GM19438 (cell line): ENCODE data around the gene PKD2L1.

Experiments
- ATAC-seq: cut with Tn5 transposase; IDR thresholded peaks from one replicate; pipeline ENCODE4 v1.9.1; 2021; ENCODE audit warnings: low read depth; ENCODE audit not compliant: unreplicated experiment

The PKD2L1 gene

DNA sequence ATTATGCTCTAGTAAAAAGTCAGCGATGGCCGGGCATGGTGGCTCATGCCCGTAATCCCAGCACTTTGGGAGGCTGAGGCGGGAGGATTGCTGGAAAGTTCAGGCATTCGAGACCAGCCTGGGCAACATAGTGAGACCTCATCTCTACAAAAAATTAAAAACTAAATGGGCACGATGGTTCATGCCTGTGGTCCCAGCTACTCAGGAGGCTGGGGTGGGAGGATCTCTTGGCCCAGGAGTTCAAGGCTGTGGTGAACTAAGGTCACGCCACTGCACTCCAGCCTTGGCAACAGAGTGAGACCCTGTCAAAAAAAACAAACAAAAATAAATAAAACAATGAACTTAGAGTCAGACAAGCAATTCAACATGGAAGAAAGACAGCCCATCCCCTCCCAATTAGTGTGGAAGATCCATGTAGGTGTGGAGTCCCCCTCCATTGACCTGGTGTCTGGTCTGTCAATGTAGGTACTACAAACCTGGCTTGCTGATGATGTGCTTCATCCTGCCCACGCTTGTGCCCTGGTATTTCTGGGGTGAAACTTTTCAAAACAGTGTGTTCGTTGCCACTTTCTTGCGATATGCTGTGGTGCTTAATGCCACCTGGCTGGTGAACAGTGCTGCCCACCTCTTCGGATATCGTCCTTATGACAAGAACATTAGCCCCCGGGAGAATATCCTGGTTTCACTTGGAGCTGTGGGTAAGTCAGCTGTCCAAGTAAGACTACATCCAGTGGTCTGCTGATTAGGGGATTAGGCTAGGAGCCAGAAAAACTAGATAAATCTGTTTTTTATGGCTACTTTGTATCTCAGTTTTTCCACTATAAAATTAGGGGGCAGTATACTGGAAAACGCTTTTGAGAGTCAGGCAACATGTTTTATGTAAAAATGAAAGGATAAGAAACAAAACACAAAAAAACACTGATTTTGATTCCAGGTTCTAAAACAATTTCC is 26.3 kb upstream of the PKD2L1 start:
- no peak for ATAC-seq

DNA sequence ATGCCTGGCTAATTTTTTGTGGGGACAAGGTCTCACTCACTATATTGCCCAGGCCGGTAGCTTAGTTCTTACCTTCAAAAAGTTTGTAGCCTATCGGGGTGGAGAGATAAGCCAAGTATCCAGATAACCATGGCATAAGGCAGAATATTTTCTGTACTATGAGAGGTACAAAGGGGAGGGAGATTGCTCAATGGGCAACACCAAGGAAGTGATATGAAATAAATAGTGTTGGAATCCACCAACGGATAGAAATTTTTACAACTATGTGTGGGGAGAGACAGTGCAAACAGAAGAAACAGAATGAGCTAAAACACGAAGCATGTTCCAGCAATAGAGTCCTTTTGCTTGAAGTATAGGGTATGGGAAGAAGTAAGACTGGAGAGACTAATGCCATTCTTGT is 25.1 kb upstream of the PKD2L1 start:
- ATAC-seq = no peak

DNA sequence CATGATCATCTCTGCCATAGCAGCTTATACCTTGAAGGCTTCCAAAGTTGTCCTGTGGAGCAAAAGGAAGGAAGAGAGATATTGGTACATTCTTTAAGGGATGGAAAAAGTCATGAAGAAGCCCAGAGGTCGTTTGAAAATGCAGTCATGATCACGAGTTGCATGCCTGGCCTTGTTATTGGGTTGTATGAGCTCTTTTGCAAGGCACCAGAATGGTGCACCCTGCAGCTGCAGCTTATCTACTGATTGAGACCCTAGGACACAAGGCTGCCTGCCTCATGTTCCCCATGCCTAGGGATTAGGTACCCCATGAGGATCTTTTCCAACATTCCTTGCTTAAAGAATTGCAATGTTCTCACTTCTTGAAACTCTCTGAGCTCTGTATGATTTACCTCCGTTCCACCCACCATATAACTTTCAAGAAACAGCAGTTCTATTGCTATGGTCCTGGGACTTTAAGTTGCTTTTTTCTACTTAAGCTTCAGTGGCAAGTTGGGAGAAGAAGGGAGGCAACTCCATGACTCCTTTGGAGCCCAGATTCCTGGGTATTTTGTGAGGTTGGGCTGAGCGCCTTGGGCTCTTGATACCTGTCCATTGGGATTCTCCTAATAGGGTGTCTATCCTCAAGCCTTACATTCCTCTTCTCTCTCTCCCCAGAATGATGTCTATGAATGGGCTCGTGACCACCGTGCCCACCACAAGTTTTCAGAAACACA is 23.9 kb upstream of the PKD2L1 start:
- no peak for ATAC-seq

DNA sequence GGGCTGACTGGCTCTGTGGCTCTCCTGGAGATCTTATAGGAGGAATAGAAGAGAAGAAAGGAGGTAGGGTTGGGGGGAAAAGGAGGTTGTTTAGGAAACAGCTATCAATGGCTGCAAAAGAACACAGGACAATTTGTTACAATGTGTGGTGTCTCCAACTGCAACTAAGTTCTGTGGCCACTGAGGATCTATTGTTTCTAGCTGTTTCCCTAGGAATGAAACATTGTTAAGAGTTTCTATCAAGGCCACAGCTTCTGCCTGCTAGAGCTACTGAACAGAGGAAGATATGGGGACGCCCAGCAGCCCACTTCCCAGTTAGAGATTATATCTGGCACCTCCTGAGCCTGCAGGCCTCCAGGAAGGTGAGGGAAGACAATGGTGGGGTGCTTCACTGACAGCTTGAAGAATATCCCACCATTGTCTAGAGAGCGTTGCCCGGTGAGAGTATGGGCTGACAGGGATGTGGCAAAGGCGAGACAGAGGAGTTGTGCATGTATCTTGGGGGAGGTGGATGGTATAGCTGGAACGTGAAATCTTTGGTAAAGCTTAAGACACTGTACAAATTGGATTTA is 21.0 kb upstream of the PKD2L1 start:
- ATAC-seq = no peak

DNA sequence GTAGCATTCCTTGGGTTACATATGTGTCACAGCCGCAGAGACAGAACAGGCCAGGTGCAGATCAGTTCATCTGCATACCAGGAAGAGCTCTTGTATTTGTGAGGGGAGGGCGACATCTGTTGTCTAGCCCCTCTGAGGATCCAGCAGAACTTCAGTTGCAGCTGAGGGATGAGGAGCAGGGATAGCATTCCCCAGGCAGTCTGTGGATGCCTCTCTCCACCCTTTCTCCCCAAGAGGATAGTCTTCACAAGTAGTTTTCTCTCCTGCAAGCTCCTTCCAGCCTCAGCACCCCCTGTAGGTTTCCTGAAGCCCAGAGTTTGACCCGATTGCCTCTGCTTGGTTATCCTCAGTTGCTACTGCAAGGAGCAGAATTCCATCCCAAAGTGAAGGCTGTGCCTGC is 19.6 kb upstream of the PKD2L1 start:
- no peak for ATAC-seq

DNA sequence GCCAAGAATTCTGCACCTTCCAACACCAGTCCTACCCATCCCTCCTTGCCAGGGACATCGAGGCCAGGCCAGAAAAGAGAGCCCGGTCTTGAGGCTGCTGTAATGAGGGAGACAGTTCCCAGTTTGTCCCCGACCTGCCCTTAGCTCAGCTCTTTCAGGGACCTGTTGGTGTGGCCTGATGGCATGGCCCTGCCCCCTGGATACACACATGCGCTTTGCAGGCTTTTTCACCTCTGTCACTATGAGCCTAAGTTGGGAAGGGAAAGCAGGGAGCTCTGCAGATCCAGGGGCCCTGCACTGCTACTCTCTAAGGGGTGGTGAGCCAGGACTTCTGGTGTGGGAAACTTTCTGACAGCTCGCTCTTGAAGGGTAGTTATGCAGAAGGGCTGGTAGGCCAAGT is 19.1 kb upstream of the PKD2L1 start:
- no peak for ATAC-seq

DNA sequence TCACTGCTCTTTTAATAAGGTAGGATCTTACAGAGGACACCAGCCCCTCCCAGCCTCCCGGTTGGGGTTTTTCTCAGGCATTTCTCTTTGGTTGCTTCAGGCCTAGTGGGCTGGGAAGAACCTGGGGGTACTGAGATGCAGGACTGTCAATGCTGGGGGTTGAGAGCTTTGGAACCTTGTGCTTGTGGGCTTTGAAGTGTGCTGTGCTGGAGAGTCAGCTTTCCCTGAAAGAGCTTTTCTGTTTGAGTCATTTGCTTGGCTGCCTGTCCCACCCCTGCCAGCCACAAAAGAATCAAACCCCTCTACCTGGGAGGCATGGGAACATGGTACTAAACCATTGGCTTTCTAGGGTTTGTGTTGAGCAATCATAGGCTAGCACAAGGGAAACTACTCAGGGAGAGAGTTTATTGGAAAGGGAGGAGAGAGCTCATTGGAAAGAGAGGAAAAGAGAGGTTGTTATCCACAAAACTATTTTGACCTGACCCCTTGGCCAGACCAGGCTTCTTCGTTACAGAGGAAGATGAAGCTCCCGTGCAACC is 18.4 kb upstream of the PKD2L1 start:
- ATAC-seq = no peak

DNA sequence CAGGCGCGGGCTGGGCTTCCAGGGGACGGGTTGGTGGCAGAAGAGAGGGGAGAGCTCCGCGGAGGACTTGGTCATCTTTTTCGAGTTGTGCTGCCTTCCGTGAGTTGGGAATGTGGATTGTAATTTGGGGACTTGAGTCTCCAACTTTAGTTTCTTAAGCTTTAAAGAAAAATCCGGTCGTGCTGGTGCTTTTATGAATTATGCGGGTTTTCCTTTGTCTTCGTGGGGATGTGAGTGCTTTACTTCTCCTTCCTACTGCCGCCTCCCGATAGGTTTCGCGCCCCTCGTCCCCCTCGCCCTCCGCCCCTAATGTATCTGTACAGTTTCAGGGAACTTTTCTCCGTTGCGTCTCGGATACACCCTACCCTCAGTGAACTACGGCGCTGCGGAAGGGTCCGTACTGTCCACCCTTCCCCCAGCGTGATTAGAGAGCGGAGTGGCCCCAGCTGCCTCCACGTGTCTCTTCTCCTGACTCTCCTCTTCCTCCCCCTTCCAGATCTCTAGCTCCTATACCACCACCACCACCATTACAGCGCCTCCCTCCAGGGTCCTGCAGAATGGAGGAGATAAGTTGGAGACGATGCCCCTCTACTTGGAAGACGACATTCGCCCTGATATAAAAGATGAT is 17.7 kb upstream of the PKD2L1 start:
- no peak for ATAC-seq

DNA sequence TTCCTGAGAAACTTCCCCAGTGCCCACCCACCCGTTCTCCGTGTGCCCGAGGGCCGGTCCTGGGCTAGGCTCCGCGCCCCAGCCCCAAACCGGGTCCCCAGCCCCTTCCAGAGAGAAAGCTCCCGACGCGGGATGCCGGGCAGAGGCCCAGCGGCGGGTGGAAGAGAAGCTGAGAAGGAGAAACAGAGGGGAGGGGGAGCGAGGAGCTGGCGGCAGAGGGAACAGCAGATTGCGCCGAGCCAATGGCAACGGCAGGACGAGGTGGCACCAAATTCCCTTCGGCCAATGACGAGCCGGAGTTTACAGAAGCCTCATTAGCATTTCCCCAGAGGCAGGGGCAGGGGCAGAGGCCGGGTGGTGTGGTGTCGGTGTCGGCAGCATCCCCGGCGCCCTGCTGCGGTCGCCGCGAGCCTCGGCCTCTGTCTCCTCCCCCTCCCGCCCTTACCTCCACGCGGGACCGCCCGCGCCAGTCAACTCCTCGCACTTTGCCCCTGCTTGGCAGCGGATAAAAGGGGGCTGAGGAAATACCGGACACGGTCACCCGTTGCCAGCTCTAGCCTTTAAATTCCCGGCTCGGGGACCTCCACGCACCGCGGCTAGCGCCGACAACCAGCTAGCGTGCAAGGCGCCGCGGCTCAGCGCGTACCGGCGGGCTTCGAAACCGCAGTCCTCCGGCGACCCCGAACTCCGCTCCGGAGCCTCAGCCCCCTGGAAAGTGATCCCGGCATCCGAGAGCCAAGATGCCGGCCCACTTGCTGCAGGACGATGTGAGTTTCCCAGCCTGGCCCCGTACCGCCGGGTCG is 16.9 kb upstream of the PKD2L1 start, which contains the start of gene SCD:
SCD (plus strand) TSS at position 469 of the 803 bp plus-strand sequence; CDS start at position 741, 272 bp downstream.
- ATAC-seq = peak; percentile 88

DNA sequence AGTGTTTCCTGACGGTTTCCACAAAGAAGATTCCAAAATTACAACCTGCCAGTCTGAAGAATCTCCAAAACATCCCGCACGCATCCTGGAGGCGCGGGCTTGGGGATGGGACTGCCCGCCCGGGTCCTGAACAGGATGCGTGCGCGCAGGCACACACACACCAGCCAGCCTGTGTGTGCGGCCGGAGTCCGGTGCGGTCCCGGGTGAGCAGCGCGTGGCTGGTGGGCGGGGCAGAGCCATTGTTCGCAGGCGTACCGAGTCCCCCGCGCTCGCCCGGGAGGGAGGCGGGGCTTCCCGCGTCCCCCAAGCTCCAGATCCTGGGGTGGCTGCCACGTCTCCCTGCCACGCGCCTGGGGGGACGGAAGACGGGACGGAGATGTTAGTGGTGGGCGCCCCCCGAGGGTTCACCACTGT is 16.3 kb upstream of the PKD2L1 start:
- ATAC-seq = peak; percentile 61

DNA sequence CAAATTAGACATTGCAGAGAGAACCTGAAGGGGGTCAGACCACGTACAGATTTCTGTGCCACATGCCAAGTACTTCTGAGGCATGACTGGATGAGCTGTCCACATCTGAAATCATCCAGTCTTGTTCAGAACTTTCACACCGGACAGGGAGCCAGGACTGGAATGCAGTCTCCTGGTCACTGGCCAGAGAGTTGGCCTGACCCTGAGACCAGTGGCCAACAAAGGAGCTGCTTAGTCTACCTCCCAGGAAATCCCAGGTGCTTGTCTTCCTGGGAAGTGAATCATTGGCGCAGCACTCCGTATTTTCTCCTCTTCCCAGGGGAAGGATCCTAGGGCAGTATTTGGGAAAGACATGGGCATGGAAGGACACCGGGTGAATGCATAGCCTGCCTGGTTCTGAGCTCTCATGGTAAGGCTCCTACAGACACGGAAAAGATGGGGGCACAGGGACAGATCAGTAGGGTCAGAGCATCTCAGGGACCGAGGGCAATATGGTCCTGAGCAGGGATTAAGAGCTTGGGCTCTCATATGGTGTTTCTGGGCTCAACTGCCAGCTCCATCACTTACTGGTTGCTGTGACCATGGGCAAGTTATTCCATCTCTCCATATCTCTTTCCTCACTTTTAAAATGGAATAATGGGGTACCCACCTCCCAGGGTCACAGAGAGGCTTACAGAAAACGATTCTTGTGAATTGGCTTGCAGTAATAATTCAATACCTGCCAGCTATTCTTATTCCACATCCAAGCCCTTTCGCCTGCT is 15.7 kb upstream of the PKD2L1 start:
- no peak for ATAC-seq

DNA sequence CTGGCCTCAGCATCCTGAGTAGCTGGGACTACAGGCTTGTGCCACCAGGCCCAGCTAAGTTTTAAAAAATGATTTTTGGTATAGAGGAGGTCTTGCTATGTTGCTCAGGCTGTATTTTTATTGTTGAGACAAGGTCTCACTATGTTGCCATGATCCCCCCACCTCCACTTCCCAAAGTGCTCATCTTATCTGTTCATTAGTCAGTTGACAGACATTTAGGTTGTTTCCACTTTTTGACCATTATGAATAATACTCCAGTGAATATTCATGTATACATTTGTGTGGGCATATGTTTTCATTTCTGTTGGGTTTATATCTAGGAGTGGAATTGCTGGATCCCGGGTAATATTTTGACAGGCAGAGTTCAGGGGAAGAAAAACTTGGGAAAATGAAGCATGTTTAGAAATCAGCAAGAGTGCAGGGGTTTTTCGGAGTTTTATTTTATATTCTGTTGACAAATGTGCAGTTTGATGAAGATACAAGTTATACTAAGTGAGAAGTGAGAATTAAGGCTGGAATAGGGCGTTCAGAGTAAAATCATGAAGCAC is 14.3 kb upstream of the PKD2L1 start:
- no peak for ATAC-seq

DNA sequence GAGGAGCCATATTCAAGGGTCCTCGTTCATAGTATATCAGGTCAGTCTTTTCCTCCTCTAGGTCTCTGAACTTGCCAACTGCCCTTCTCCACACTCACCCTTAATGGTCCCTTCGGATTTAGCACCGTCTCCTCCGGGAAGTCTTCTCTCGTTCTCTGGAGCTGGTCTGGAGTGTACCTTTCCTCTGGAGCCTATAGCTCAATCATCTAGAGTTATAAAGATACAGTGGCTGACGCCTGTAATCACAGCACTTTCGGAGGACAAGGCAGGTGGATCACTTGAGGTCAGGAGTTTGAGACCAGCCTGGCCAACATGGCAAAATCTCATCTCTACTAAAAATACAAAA is 12.6 kb upstream of the PKD2L1 start:
- ATAC-seq = no peak

DNA sequence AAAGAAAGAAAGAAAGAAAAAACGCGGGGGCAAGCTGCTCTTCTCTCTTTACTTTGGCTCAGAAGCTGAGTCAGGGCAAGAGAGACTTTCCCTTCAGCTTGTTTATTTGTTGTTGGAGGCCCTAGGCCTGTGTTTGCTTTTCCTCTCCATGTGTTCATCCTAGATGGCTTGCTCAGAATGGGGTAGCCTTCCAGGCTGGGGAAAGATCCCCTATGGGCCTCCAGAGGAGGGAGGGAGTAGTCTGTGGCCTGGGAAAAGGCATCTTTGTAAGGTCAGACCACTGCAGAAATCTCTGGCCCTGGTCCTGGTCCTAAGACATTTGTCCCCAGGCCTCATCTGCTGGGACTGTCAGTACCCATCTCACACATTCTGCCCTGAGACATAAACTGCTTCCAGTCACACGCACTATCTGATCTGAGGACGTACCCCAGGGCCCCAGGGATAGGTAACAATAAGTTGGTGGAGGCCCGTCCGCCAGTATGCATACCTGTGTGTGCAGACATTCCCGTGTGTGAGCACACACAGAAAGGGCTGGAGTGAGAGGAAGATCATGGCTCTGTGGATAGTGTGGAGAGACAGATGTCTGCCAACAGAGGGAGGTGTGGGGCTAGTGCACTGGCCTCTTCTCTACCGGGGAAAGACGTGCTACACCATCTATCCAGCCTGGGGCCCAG is 12.1 kb upstream of the PKD2L1 start:
- ATAC-seq = no peak

DNA sequence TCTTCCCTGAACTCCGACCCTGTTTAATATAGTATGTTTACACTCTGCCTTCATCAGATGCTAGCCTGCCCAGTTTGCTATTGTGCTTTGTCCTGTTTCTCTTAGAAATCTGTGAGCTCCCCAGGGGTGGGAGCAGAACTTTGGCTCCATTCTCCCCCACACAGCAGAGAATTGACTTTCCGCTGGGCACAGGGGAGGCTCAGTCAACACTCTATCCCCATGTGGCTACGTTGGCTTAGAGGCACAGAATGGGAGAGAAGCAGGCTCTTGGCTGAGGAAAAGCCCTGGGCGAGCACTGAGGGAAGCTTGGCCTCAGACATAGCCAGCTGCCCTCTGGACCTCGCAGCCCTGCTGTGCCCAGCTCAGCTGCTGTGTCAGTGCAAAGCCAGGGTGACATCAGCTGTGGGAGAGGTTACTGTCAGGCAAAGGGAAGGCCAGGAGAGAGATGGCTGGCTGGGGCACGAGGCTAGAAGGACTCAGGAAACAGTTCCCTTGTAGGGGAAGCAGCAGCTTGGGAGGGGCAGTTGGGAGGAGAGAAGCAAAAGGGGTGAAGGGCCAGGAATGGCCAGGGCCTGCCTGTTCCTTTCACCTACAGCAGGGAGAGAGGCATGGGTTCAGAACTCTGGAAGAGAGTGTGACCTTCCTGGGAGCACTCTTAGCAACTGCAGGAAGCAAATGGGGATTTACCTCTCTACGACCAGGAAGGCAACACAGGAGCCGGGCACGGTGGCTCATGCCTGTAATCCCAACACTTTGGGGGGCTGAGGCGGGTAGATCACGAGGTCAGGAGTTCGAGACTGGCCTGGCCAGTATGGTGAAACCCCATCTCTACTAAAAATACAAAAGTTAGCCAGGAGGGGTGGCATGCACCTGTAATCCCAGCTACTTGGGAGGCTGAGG is 11.2 kb upstream of the PKD2L1 start:
- ATAC-seq = no peak

DNA sequence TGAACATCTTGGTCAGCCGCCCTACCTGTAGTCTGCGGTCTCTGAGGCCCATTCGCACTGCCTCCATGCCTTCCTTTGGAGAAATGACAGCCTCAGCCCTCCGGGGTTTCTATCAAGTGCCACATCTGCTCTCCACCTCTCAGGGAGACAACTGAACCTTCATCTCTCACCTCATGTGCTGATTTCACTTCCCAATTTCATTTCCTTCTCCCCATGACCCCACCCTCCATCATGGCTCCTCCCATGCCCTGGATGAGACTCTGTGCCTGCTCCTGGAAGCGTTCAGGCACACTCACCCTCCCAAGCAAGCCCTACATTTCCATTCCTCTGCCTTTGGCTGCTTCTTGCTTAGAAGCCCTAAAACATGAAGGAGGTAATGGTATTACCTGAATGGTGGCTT is 9.2 kb upstream of the PKD2L1 start:
- peak; percentile 66 for ATAC-seq

DNA sequence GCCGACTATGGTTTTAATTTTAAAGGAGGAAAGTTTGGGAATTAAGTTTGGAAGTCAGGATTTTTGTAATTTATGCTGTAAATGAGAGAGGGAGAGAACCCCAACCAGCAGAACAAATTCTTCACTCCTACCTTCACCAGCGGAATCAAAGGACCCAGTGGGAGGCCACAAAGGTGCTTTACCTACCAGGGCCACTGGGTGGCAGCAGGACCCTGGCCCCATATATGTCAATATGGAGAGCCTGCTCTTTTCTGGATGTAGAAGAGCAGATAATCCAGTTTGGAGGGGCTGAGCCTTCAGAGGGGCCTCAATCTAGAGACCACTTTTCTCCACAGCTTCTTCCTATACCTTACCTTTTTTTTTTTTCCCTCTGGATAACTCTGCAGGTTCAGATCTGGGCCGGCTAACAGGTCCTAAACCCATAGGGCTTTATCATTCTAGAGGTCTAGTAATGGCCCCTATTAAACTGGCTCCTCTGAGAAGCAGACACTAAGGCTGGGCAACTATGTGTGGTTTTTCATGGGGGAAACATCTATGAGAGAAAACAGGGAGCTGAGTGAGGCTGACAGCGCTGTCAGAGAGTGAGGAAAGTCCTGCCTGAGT is 8.5 kb upstream of the PKD2L1 start:
- ATAC-seq = no peak
